Peyer's patch (tissue), 4 donors: ENCODE results near the gene CHD5. TPM values are rescaled to one million over a fixed set of nuclear protein-coding genes. Genes with fewer than 3 reads are reported as not detected.
"Not testable (repeated sequence)": the region's sequence is repeated elsewhere in the genome, so short reads cannot be mapped to it uniquely, and the experiment has no call there.

ENCODE experiments used
- DNase-seq, 3 donors: peaks; one replicate each; pipeline ENCODE4 v3.0.0-alpha.2; 2017 to 2019
- H3K27ac ChIP-seq, 4 donors: fragments of 200-600 bp; sonication (generic); one replicate each; pipeline ENCODE4 v1.5.1; 2016 to 2019
- H3K27me3 ChIP-seq, 2 donors: fragments of 200-600 bp; sonication (generic); one replicate each; pipeline ENCODE4 v1.5.1; 2019
- H3K36me3 ChIP-seq, 3 donors: fragments of 200-600 bp; sonication (generic); one replicate each; pipeline ENCODE4 v1.5.1; 2016 to 2019
- H3K4me1 ChIP-seq, 4 donors: fragments of 200-600 bp; sonication (generic); one replicate each; pipeline ENCODE4 v1.5.1; 2016 to 2019
- H3K4me3 ChIP-seq, 4 donors: fragments of 200-600 bp; sonication (generic); 1 replicate in 3 of 4; 2 replicates in 1 of 4; pipeline ENCODE4 v1.5.1; 2016 to 2019; ENCODE audit warnings: mild to moderate bottlenecking in 1 of 4
- H3K9me3 ChIP-seq, 4 donors: fragments of 200-600 bp; sonication (generic); one replicate each; pipeline ENCODE4 v1.5.1; 2016 to 2019; ENCODE audit warnings: mild to moderate bottlenecking in 1 of 4
- CTCF ChIP-seq, 6 experiments: fragments of 450-650 bp in 4 of 6; fragments of 200-600 bp in 2 of 6; sonication (generic) in 1 of 6; IDR thresholded peaks; one replicate each; pipeline ENCODE4 v1.5.1; 2017 to 2019; ENCODE audit warnings: antibody characterized with exemption in 6 of 6, mild to moderate bottlenecking in 3 of 6, moderate library complexity in 1 of 6
- POLR2A ChIP-seq, 2 donors: fragments of 450-650 bp; IDR thresholded peaks; one replicate each; pipeline ENCODE4 v1.5.1; 2017; ENCODE audit warnings: antibody characterized with exemption in 2 of 2, mild to moderate bottlenecking in 2 of 2, moderate library complexity in 2 of 2
- total RNA-seq, 4 donors: library from RNA; depleted of rRNA; stranded (reverse); fragments of >200 nt; gene quantifications; one replicate each; pipeline ENCODE4 v1.1.0, GENCODE V29; 2016

The CHD5 gene
- total RNA-seq, 4 donors from 2014 or later = under 0.01 to 0.66 (median 0.22) TPM

- no peak for DNase-seq
- Histone ChIP-seq H3K9me3 (no peaks in the 10 kb centered on the region), H3K4me1 (no peaks in the 10 kb centered on the region), H3K27me3 (no peaks in the 10 kb centered on the region), H3K27ac (no peak overlapping the region), H3K36me3 (no peaks in the 10 kb centered on the region), H3K4me3 (no peak overlapping the region)
- TF ChIP-seq CTCF (IDR thresholded peaks at IDR 0.05) = no peak
- no peak for TF ChIP-seq POLR2A (IDR thresholded peaks at IDR 0.05)
Observed at GRCh38 chr1:6069573-6069972, 110.5 kb downstream of the CHD5 start.

GRCh38 chr1:6068932-6069331, 111.2 kb downstream of the CHD5 start:
- H3K4me1 ChIP-seq = no peaks in the 10 kb centered on the region
- no peaks in the 10 kb centered on the region for H3K9me3 ChIP-seq
- no peaks in the 10 kb centered on the region for H3K36me3 ChIP-seq
- no peak overlapping the region for H3K4me3 ChIP-seq
- TF ChIP-seq POLR2A (IDR thresholded peaks at IDR 0.05) = no peak
- no peak for TF ChIP-seq CTCF (IDR thresholded peaks at IDR 0.05)
- H3K27ac ChIP-seq = no peak overlapping the region
- DNase-seq = no peak
- no peaks in the 10 kb centered on the region for H3K27me3 ChIP-seq

DNA sequence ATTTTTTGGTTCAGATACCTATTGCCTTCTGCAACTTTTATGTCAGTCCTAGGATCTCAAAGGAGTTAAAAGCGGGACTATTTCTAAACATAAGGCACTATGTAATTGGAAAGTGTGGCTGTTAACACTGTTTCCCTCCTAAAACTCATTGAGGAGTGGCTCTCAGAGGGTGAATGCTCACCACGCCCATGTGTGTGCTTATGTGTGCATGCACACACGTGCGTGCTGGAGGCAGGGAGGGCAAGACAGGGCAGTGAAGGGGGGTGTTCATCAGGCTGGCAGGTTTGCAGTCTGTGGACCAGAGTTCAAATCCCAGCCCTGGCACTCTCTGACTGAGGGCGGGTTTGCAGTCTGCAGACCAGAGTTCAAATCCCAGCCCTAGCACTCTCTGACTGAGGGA, 112.0 kb downstream of the CHD5 start:
- TF ChIP-seq CTCF (IDR thresholded peaks at IDR 0.05) (no peak), POLR2A (IDR thresholded peaks at IDR 0.05) (no peak)
- H3K27me3 ChIP-seq = no peaks in the 10 kb centered on the region
- H3K4me1 ChIP-seq = no peaks in the 10 kb centered on the region
- H3K36me3 ChIP-seq = no peaks in the 10 kb centered on the region
- no peak overlapping the region for H3K4me3 ChIP-seq
- no peak for DNase-seq
- H3K27ac ChIP-seq = no peak overlapping the region
- H3K9me3 ChIP-seq = no peaks in the 10 kb centered on the region

- DNase-seq = no peak
- no peak for TF ChIP-seq POLR2A (IDR thresholded peaks at IDR 0.05)
- no peak for TF ChIP-seq CTCF (IDR thresholded peaks at IDR 0.05)
- Histone ChIP-seq H3K27ac (no peak overlapping the region), H3K36me3 (no peaks in the 10 kb centered on the region), H3K4me3 (no peak overlapping the region), H3K27me3 (no peaks in the 10 kb centered on the region), H3K4me1 (no peaks in the 10 kb centered on the region), H3K9me3 (no peaks in the 10 kb centered on the region)
Observed at GRCh38 chr1:6066680-6067079, 113.4 kb downstream of the CHD5 start.

DNA sequence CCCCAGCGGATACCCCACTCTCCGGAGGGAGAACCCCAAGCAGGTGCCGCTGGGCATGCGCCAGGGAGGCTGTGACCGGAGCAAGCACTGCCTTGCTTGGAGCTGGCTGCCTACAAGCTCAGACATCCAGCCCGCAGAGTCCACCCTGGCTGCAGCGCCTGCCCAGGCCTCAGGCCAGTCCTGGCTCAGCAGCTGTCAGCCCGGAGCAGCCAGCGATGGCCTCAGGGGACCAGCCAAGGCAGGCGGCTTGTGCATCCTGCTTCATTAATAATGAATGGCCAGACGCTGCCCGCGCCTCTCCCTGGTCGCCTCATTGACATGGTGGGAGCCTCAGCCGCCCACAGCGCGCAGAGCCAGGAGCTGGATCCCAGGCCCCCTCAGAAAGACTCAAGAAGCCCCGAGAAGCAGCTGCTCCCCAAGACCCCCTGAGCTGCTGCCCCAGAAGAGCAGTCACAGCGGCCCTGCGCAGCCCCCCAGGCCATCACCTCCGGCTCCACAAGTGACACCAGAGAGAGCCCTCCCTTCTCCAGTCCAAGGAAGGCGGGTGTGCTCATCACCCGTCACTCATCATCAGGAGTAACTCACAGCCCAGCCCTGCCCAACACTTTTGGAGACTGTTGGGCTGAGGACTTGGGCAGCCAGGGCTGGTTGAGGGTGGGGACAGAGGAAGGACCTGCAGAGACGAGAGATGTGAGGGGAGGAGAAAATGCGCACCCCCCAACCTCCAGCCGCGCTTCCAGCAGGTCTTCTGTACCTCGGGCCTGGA, 114.8 kb downstream of the CHD5 start:
- H3K36me3 ChIP-seq = no peaks in the 10 kb centered on the region
- no peak overlapping the region for H3K27ac ChIP-seq
- H3K4me1 ChIP-seq = no peaks in the 10 kb centered on the region
- no peaks in the 10 kb centered on the region for H3K27me3 ChIP-seq
- no peaks in the 10 kb centered on the region for H3K9me3 ChIP-seq
- DNase-seq = no peak
- H3K4me3 ChIP-seq = no peak overlapping the region
- TF ChIP-seq CTCF (IDR thresholded peaks at IDR 0.05) (no peak), POLR2A (IDR thresholded peaks at IDR 0.05) (no peak)

- not testable (repeated sequence) for H3K4me1 ChIP-seq, H3K27ac ChIP-seq, H3K9me3 ChIP-seq, DNase-seq, H3K27me3 ChIP-seq, H3K4me3 ChIP-seq, H3K36me3 ChIP-seq
Observed at GRCh38 chr1:6063532-6064053, 116.5 kb downstream of the CHD5 start.
